ENCODE results near the gene DNAH14. TPM values are rescaled to one million over a fixed set of nuclear protein-coding genes. Genes with fewer than 3 reads are reported as not detected.

The DNAH14 gene
- total and polyA plus RNA-seq, 10 of the 15 experiments (the other 5 are each of a cell fraction or from before 2014, with no cell fraction given), result 2.0 to 7.9 (median 4.8) TPM

DNA sequence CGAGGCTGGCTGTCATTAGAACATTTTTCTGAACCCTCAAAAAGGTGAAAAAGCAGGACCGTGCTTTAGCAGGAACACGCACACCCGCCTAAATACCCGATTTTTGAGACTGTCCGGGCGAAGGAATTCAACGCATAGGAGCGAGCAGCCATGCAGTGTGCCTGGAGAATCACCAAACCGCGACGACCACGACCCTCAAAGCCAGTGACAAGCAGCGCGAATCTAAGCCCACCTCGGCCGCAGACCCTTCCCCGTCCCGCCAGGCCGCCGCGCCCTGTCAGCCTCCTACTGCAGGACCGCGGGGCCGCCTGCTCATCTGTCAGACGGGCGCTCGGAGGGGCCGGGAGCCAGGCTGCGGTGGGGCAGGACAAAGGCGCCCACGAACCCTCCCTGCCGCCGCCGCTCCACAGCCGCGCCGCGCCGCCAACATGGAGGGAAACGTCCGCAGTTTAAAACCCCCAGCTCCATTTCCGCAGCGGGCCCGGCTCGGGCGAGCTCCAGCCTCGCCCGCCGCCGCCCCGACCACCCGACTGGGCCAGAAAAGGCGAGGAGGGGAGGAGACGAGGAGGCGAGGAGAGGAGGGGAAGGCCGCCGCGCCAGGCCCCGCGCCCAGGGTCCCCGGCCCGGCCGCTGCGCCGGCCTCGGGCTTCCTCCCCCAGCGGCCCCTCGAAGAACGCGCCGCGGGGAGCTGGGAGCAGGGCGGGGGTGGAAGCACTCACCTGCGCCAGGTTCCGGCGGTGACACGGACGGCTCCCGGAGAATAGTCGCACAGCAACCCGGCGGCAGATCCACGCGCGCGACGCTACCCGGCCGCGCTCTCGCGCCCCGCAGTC, 498.0 kb downstream of the DNAH14 start, which contains the start of gene LBR (continued):
- TF ChIP-seq, protein P1, sequence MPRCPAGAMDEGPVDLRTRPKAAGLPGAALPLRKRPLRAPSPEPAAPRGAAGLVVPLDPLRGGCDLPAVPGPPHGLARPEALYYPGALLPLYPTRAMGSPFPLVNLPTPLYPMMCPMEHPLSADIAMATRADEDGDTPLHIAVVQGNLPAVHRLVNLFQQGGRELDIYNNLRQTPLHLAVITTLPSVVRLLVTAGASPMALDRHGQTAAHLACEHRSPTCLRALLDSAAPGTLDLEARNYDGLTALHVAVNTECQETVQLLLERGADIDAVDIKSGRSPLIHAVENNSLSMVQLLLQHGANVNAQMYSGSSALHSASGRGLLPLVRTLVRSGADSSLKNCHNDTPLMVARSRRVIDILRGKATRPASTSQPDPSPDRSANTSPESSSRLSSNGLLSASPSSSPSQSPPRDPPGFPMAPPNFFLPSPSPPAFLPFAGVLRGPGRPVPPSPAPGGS (IDR thresholded peaks at IDR 0.05; ENCODE audit: borderline replicate concordance, insufficient read depth, low read depth, low read length, poor library complexity, severe bottlenecking), result peak; percentile 12
- peak; percentile 72 for TF ChIP-seq POLR2A (IDR thresholded peaks at IDR 0.05; ENCODE audit: low read depth, low read length)
- TF ChIP-seq RELB (IDR thresholded peaks at IDR 0.05; ENCODE audit: low read depth), result no peak
- TF ChIP-seq SREBF1 (IDR thresholded peaks at IDR 0.05; ENCODE audit: low read length), result no peak
- no peak for TF ChIP-seq HDGF (IDR thresholded peaks at IDR 0.05)
- TF ChIP-seq RELA (IDR thresholded peaks at IDR 0.05; ENCODE audit: borderline replicate concordance, partially characterized antibody), result no peak
- 0 out of 2 replicates have a peak, but pooled peaks have one; percentile 15 for TF ChIP-seq RUNX3 (IDR thresholded peaks at IDR 0.05; ENCODE audit: low read length)
- TF ChIP-seq SMAD5 (IDR thresholded peaks at IDR 0.05; ENCODE audit: low read depth), result 0 out of 2 replicates have a peak, but pooled peaks have one; percentile 14
- TF ChIP-seq MEF2B (IDR thresholded peaks at IDR 0.05; ENCODE audit: partially characterized antibody, poor library complexity, severe bottlenecking), result no peak
- TF ChIP-seq, protein P2, sequence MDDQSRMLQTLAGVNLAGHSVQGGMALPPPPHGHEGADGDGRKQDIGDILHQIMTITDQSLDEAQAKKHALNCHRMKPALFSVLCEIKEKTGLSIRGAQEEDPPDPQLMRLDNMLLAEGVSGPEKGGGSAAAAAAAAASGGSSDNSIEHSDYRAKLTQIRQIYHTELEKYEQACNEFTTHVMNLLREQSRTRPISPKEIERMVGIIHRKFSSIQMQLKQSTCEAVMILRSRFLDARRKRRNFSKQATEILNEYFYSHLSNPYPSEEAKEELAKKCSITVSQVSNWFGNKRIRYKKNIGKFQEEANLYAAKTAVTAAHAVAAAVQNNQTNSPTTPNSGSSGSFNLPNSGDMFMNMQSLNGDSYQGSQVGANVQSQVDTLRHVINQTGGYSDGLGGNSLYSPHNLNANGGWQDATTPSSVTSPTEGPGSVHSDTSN (IDR thresholded peaks at IDR 0.05; ENCODE audit: insufficient replicate concordance, low read depth, low read length), result no peak
- peak in 1 of 2 experiments; percentile 62; a peak in 1 of 3 replicates for TF ChIP-seq EGR1 (IDR thresholded peaks at IDR 0.05; ENCODE audit: borderline replicate concordance in 1 of 2, low read depth in 2 of 2, low read length in 2 of 2)
- no peak for TF ChIP-seq ZNF207 (IDR thresholded peaks at IDR 0.05; ENCODE audit: borderline replicate concordance)

Measured in GM12878 (cell line).